ENCODE data around the gene PDZD2. TPM values are rescaled to one million over a fixed set of nuclear protein-coding genes. Genes with fewer than 3 reads are reported as not detected.
A peak's percentile ranks its signal among the peaks of the same experiment; 100 is the strongest.

The PDZD2 gene
- polyA plus RNA-seq, 3 donors = 0.10 TPM; not detected in 2

DNA sequence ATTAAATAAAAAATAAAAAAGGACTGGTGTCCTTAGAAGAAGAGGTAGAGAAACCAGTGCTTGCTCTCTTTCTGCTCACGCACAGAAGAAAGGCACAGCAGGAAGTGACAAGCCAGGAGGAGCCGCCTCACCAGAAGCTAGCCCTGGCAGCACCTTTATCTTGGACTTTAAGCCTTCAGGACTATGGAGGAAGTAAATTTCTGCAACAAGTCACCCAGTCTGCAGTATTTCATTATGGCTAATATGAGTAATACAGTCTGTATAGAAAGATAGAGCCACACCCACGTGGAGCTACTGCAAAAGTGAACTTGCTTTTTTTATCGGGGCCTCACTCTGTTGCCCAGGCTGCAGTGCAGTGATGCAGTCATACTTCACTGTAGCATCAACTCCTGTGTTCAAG lies 68.4 kb downstream of the PDZD2 start:
- whole genome bisulfite sequencing (ENCODE audit: insufficient coverage) = 60% methylated on average over 2 of the region's 4 CpGs
- no peak overlapping the region for H3K9ac ChIP-seq (ENCODE audit: insufficient read depth, low read length, poor library complexity, severe bottlenecking)
- no peak for TF ChIP-seq CTCF (IDR thresholded peaks at IDR 0.05)
- no peaks in the 10 kb centered on the region for H3K9me3 ChIP-seq (replicated peaks in 1 of 2; ENCODE audit: control insufficient read depth in 1 of 2, insufficient read depth in 1 of 2, low read length in 2 of 2)
- H3K27me3 Mint-ChIP-seq (ENCODE audit: low read depth in 3 of 3) = peaks cover 0 to 4% (median 0%) of the 10 kb centered on the region in 3 donors
- H2AFZ ChIP-seq (ENCODE audit: insufficient read depth, low read depth, low read length, poor library complexity, severe bottlenecking) = no peak overlapping the region
- intact Hi-C loops (cut with micrococcal nuclease) = no loop called here
- no peak overlapping the region for H3K4me2 ChIP-seq (replicated peaks; ENCODE audit: extremely low read depth, low read length, poor library complexity, severe bottlenecking)
- H3K4me3 Mint-ChIP-seq = no peak overlapping the region
- DNase-seq = peak in 1 of 3 donors; percentile 0
- H3K4me1 Mint-ChIP-seq = no peaks in the 10 kb centered on the region
- H4K20me1 ChIP-seq (ENCODE audit: insufficient read depth, low read length) = no peaks in the 10 kb centered on the region
- H3K79me2 ChIP-seq (ENCODE audit: insufficient read depth, low read length) = no peaks in the 10 kb centered on the region
- H3K9me3 Mint-ChIP-seq = peaks cover 0 to 7% (median 0%) of the 10 kb centered on the region in 7 donors
- H3K4me1 ChIP-seq (ENCODE audit: control insufficient read depth in 1 of 2, insufficient read depth in 2 of 2, low read length in 2 of 2) = no peaks in the 10 kb centered on the region
- H3K36me3 Mint-ChIP-seq = no peaks in the 10 kb centered on the region
- H3K27ac Mint-ChIP-seq = peak overlapping the region in 1 of 7 donors; percentile 83
- H3K27me3 ChIP-seq (ENCODE audit: control insufficient read depth in 2 of 2, insufficient read depth in 2 of 2, low read length in 2 of 2) = no peaks in the 10 kb centered on the region
- H3K27ac ChIP-seq (ENCODE audit: low read depth in 1 of 2, low read length in 2 of 2) = no peak overlapping the region
- no peaks in the 10 kb centered on the region for H3K36me3 ChIP-seq (replicated peaks in 1 of 2; ENCODE audit: control insufficient read depth in 1 of 2, insufficient read depth in 2 of 2, low read length in 2 of 2)
- H3K4me3 ChIP-seq (replicated peaks in 1 of 3; ENCODE audit: low read depth in 2 of 3, low read length in 3 of 3) = no peak overlapping the region

DNA sequence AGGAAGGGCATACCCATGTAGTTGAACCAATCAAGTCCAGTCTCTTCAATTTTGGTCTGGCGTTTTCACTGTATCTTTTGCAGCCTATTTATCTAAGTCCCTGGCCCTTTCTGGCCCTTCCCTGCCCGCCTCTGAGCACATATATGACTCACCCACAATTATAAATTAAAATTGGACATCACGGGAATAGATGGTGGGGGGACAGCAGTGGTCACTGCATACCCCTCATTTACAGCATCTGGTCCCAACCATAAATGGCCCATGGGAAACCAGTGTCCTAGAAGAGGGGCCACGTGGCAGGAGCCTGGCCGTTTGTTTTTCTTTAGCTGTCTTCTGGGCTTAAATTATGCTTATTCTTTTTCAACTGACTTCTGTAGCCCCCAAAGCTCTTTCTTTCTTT lies 69.2 kb downstream of the PDZD2 start:
- no CpG with 5 or more reads among the region's 5 CpGs for WGBS (ENCODE audit: insufficient coverage)
- no peaks in the 10 kb centered on the region for H3K4me1 Mint-ChIP-seq
- Histone ChIP-seq H3K4me3 (replicated peaks in 1 of 3; ENCODE audit: low read depth in 2 of 3, low read length in 3 of 3) (no peak overlapping the region), H3K4me1 (ENCODE audit: control insufficient read depth in 1 of 2, insufficient read depth in 2 of 2, low read length in 2 of 2) (no peaks in the 10 kb centered on the region), H3K4me2 (replicated peaks; ENCODE audit: extremely low read depth, low read length, poor library complexity, severe bottlenecking) (no peak overlapping the region), H3K27me3 (ENCODE audit: control insufficient read depth in 2 of 2, insufficient read depth in 2 of 2, low read length in 2 of 2) (no peaks in the 10 kb centered on the region), H3K79me2 (ENCODE audit: insufficient read depth, low read length) (no peaks in the 10 kb centered on the region), H3K27ac (ENCODE audit: low read depth in 1 of 2, low read length in 2 of 2) (no peak overlapping the region), H3K36me3 (replicated peaks in 1 of 2; ENCODE audit: control insufficient read depth in 1 of 2, insufficient read depth in 2 of 2, low read length in 2 of 2) (no peaks in the 10 kb centered on the region), H3K9ac (ENCODE audit: insufficient read depth, low read length, poor library complexity, severe bottlenecking) (no peak overlapping the region), H2AFZ (ENCODE audit: insufficient read depth, low read depth, low read length, poor library complexity, severe bottlenecking) (no peak overlapping the region), H3K9me3 (replicated peaks in 1 of 2; ENCODE audit: control insufficient read depth in 1 of 2, insufficient read depth in 1 of 2, low read length in 2 of 2) (no peaks in the 10 kb centered on the region), H4K20me1 (ENCODE audit: insufficient read depth, low read length) (no peaks in the 10 kb centered on the region)
- H3K36me3 Mint-ChIP-seq = no peaks in the 10 kb centered on the region
- intact Hi-C loops (cut with micrococcal nuclease) = no loop called here
- H3K27me3 Mint-ChIP-seq (ENCODE audit: low read depth in 3 of 3) = peaks cover 0 to 4% (median 0%) of the 10 kb centered on the region in 3 donors
- no peak for DNase-seq
- H3K27ac Mint-ChIP-seq = peak overlapping the region in 1 of 7 donors; percentile 25
- peaks cover 0 to 7% (median 0%) of the 10 kb centered on the region in 7 donors for H3K9me3 Mint-ChIP-seq
- H3K4me3 Mint-ChIP-seq = no peak overlapping the region
- no peak for TF ChIP-seq CTCF (IDR thresholded peaks at IDR 0.05)

Data from CD14-positive monocyte (primary cell).